ENCODE results near the gene TCF23.

Gene TCF23

DNA sequence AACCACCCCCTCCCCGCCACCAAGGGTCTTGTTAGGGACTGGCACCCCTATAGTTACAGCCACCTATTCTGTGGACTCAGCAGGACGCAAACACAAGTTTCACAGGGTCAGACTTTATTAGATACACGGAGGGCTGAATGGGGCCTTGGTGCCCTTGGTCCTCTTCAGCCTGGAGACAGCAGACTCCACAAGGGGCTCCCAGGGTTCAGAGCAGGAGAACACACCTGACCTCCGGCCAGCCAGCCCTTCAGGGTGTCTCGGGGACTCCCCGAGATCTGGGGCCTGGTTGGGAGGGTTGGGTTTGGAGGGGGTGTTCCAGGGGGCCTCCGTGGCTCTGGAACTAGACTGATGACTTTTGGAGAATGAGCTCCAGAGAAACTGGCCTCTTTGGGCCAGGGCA, 12.1 kb upstream of the TCF23 start:
- peaks cover 15 to 17% of the 10 kb centered on the region in 2 experiments for H3K4me1 ChIP-seq (ENCODE audit: control insufficient read depth in 1 of 2, insufficient read depth in 1 of 2, low read depth in 1 of 2, low read length in 1 of 2)
- TF ChIP-seq, protein P1, sequence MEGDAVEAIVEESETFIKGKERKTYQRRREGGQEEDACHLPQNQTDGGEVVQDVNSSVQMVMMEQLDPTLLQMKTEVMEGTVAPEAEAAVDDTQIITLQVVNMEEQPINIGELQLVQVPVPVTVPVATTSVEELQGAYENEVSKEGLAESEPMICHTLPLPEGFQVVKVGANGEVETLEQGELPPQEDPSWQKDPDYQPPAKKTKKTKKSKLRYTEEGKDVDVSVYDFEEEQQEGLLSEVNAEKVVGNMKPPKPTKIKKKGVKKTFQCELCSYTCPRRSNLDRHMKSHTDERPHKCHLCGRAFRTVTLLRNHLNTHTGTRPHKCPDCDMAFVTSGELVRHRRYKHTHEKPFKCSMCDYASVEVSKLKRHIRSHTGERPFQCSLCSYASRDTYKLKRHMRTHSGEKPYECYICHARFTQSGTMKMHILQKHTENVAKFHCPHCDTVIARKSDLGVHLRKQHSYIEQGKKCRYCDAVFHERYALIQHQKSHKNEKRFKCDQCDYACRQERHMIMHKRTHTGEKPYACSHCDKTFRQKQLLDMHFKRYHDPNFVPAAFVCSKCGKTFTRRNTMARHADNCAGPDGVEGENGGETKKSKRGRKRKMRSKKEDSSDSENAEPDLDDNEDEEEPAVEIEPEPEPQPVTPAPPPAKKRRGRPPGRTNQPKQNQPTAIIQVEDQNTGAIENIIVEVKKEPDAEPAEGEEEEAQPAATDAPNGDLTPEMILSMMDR (IDR thresholded peaks at IDR 0.05) = no peak
- peaks cover 17% of the 10 kb centered on the region for H3K36me3 ChIP-seq
- H3K27ac ChIP-seq = no peak overlapping the region
- no peak overlapping the region for H3K4me3 ChIP-seq (ENCODE audit: low read depth in 1 of 2, low read length in 1 of 2)
- H3K27me3 ChIP-seq = no peaks in the 10 kb centered on the region
- no peaks in the 10 kb centered on the region for H3K9me3 ChIP-seq

DNA sequence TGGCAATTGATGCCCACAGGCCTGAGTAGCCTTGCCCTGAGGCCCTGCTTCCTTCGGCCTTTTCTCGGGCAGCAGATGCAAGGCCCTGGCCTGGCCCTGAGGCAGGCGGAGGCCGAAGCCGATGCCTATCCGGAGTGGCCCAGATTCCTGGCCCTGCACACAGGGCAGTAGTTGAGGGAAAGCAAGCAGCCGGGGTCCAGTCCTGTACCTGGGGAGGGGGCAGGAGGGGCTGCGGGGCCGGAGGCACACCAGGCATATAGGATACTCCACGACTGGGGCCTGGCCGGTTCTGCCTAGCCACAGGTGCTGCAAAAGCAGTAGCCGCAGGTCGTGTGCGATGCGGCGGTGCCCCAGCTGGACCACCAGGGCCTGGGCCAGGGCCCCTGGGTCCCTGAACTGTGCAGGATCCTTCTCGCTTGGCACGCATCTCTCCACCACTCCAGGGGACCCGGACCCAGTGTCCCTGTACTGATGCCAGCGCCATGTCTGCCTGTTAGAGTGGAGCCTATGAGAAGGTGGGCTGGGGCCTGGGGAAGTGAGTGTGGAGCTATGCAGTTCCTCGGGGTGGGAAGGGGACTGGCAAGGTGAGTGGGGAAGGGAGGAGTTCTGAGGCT, 11.4 kb upstream of the TCF23 start:
- peaks cover 10% of the 10 kb centered on the region for H3K36me3 ChIP-seq
- TF ChIP-seq, protein P1 (IDR thresholded peaks at IDR 0.05) = no peak
- H3K9me3 ChIP-seq = no peaks in the 10 kb centered on the region
- no peak overlapping the region for H3K27ac ChIP-seq
- H3K4me3 ChIP-seq (ENCODE audit: low read depth in 1 of 2, low read length in 1 of 2) = no peak overlapping the region
- peaks cover 15 to 17% of the 10 kb centered on the region in 2 experiments for H3K4me1 ChIP-seq (ENCODE audit: control insufficient read depth in 1 of 2, insufficient read depth in 1 of 2, low read depth in 1 of 2, low read length in 1 of 2)
- H3K27me3 ChIP-seq = peaks cover 6% of the 10 kb centered on the region

DNA sequence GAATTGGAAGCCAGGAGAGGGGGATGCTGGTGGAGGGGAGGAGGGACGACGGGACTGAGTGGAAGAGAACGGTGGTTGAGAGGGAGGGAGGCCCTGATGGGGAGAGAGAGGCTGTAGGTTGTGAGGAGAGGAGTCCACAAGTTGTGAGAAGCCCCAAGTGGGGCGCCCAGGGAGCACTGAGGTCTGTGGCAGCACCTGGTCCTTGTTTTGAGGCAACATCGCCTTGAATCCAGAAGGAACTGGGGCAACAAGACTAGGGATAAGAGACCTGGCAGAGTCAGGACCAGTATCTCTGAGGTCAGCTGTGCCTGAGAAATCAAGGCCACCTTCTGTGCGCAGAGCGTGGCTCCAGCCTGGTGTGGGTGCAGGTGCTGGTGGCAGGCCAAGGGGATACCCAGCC, 10.7 kb upstream of the TCF23 start:
- Histone ChIP-seq H3K4me3 (ENCODE audit: low read depth in 1 of 2, low read length in 1 of 2) (no peak overlapping the region), H3K27me3 (peaks cover 11% of the 10 kb centered on the region), H3K4me1 (ENCODE audit: control insufficient read depth in 1 of 2, insufficient read depth in 1 of 2, low read depth in 1 of 2, low read length in 1 of 2) (peaks cover 15% of the 10 kb centered on the region in 2 experiments), H3K36me3 (peaks cover 4% of the 10 kb centered on the region), H3K9me3 (no peaks in the 10 kb centered on the region), H3K27ac (no peak overlapping the region)
- TF ChIP-seq, protein P1 (IDR thresholded peaks at IDR 0.05) = no peak

DNA sequence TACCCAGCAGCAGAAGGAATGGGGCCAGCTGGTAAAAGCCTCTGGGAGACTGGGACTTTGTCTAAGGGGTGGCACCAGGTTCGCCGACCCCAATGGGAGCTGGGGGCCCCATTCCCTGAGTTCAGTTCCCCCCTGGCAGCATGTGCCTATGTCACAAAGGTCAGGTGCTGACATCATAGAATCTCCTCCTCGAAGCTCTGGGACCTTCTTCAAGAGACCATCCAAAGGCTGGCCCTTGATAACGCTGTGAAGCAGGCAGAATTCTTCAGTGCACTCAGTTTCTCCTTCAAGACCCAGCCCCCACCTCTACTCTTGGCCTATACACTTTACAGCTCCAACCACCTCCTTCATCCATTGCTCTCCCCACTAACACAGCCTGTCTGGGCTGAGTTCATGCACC, 9.5 kb upstream of the TCF23 start, which contains the start of gene PRR30:
TSS of gene PRR30 (minus strand) at position 101 of the 400 bp plus-strand sequence. CDS start 1,081 bp downstream, outside the sequence.
- no peak within 1 kb of the TSS for H3K27ac ChIP-seq
- no peaks in the 10 kb centered on the region for H3K9me3 ChIP-seq
- no peak within 1 kb of the TSS for H3K4me3 ChIP-seq (ENCODE audit: low read depth in 1 of 2, low read length in 1 of 2)
- H3K4me1 ChIP-seq (ENCODE audit: control insufficient read depth in 1 of 2, insufficient read depth in 1 of 2, low read depth in 1 of 2, low read length in 1 of 2) = peaks cover 4 to 5% of the 10 kb centered on the region in 2 experiments
- H3K27me3 ChIP-seq = peaks cover 18% of the 10 kb centered on the region
- TF ChIP-seq, protein P1 (IDR thresholded peaks at IDR 0.05) = no peak
- H3K36me3 ChIP-seq = no peaks in the 10 kb centered on the region

DNA sequence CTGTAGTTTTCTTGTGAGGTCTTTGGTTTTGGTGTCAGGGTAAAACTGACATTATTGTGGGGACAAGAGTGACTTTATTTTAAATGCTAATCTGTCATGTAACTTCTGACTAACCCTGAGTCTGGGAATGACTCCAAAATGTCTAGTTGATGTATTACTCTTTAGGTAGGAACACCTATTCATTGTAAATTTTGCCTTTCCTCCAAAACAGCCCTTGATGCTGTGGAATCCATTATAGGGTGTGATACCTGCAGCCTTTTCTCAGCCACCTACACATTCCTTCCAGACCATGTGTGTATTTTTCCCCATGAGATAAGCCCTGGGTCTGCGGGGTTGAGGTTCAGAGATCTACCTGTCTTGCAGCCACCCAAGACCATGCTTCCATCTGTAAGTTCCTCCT, 5.5 kb upstream of the TCF23 start:
- Histone ChIP-seq H3K27me3 (peaks cover 23% of the 10 kb centered on the region), H3K27ac (no peak overlapping the region), H3K4me3 (ENCODE audit: low read depth in 1 of 2, low read length in 1 of 2) (no peak overlapping the region), H3K4me1 (ENCODE audit: control insufficient read depth in 1 of 2, insufficient read depth in 1 of 2, low read depth in 1 of 2, low read length in 1 of 2) (no peaks in the 10 kb centered on the region), H3K36me3 (no peaks in the 10 kb centered on the region), H3K9me3 (no peaks in the 10 kb centered on the region)
- TF ChIP-seq, protein P1 (IDR thresholded peaks at IDR 0.05) = no peak

All from neutrophil (primary cell).